GM12874 (cell line): ENCODE data around the gene MMP11.

Source experiments
- CTCF ChIP-seq: IDR thresholded peaks from 2 replicates; pipeline ENCODE4 v1.5.1; 2011; ENCODE audit warnings: low read depth, mild to moderate bottlenecking, control low read depth, low read length, moderate library complexity; ENCODE audit not compliant: insufficient read depth

MMP11 gene

GRCh38 chr22:23773483-23774113, 949 bp downstream of the MMP11 start:
- TF ChIP-seq CTCF = no peak

- TF ChIP-seq CTCF = no peak
Observed at GRCh38 chr22:23774114-23774921, 1.7 kb downstream of the MMP11 start.

- TF ChIP-seq CTCF = no peak
Observed at GRCh38 chr22:23774922-23775436, 2.3 kb downstream of the MMP11 start.

GRCh38 chr22:23775779-23776375, 3.2 kb downstream of the MMP11 start:
- no peak for TF ChIP-seq CTCF

GRCh38 chr22:23777776-23778576, 5.3 kb downstream of the MMP11 start:
- no peak for TF ChIP-seq CTCF

GRCh38 chr22:23778577-23778900, 5.9 kb downstream of the MMP11 start:
- TF ChIP-seq CTCF = no peak

- TF ChIP-seq CTCF = no peak
Observed at GRCh38 chr22:23779083-23779482, 6.4 kb downstream of the MMP11 start.
